Activated T-helper 1 cell treated with anti-CD3 and anti-CD28 coated beads, Interleukin-12 subunit alpha, Interleukin-12 subunit beta, Interleukin-2, Interleukin-4 antibody, amounts not matched to agents 30 ng/mL and 10 ng/mL and 1 ng/mL, durations not matched to agents 14 hours and 24 hours and 36 hours (primary cell): ENCODE results near the gene YTHDC1. TPM values are rescaled to one million over a fixed set of nuclear protein-coding genes. Genes with fewer than 3 reads are reported as not detected.
A peak's percentile ranks its signal among the peaks of the same experiment; 100 is the strongest.

Experiments
- DNase-seq: peaks from one replicate; pipeline ENCODE4 v3.0.0; 2021; ENCODE audit warnings: low spot score
- H3K27ac Mint-ChIP-seq: one replicate; pipeline ENCODE4 v1.8.0; 2021; ENCODE audit warnings: mild to moderate bottlenecking, mixed read lengths
- H3K27me3 Mint-ChIP-seq: one replicate; pipeline ENCODE4 v1.8.0; 2022; ENCODE audit warnings: mild to moderate bottlenecking, moderate library complexity, mixed read lengths; ENCODE audit not compliant: insufficient read depth
- H3K36me3 Mint-ChIP-seq: one replicate; pipeline ENCODE4 v1.8.0; 2021; ENCODE audit warnings: low read depth, mixed read lengths
- H3K4me1 Mint-ChIP-seq: one replicate; pipeline ENCODE4 v1.8.0; 2021; ENCODE audit warnings: low read depth, mixed read lengths
- H3K4me3 Mint-ChIP-seq: one replicate; pipeline ENCODE4 v1.8.0; 2021; ENCODE audit warnings: mild to moderate bottlenecking, moderate library complexity, mixed read lengths
- H3K9me3 Mint-ChIP-seq: one replicate; pipeline ENCODE4 v1.8.0; 2021; ENCODE audit warnings: mixed read lengths
- intact Hi-C: fragments of 100-400 bp; cut with micrococcal nuclease; formaldehyde crosslinking; loops from one replicate; pipeline ENCODE4 v1.15.1; 2024
- total RNA-seq: library from RNA; stranded (reverse); gene quantifications from 2 replicates; pipeline ENCODE4 v1.2.3, GENCODE V29; 2022

The YTHDC1 gene
- total RNA-seq, 1 donor from 2014 or later, result 75.6 TPM

- Mint-ChIP-seq H3K27ac (no peak overlapping the region), H3K27me3 (peaks cover 5% of the 10 kb centered on the region), H3K4me1 (peaks cover 46% of the 10 kb centered on the region), H3K9me3 (no peaks in the 10 kb centered on the region), H3K36me3 (peaks cover 12% of the 10 kb centered on the region), H3K4me3 (peak overlapping the region; percentile 91)
- intact Hi-C loops, result loop anchor here (2.0 to 5.0 kb wide), 3 partner anchors 13 to 826 kb away; no protein-coding TSS in a partner anchor
- DNase-seq, result no peak
Observed at GRCh38 chr4:68347845-68348244, 2.0 kb downstream of the YTHDC1 start.

DNA sequence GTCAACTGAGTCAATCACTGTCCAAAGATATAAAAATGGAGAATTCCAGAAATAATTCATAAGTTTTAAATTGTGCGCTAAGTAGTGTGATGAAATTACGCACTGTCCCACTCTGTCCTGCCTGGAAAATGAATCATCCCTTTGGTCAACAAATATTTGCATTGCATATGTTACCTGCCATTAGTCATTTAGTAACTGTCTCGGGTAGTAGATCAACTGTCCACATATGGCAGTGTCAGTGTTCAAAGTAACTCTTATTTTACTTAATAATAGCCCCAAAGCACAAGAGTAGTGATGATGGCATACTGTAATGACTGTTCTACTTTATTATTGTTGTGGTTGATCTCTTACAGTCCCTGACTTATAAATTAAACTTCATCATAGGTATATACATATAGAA lies 3.4 kb downstream of the YTHDC1 start:
- Mint-ChIP-seq H3K27me3 (peaks cover 1% of the 10 kb centered on the region), H3K4me1 (peaks cover 56% of the 10 kb centered on the region), H3K27ac (no peak overlapping the region), H3K36me3 (peaks cover 17% of the 10 kb centered on the region), H3K9me3 (no peaks in the 10 kb centered on the region), H3K4me3 (no peak overlapping the region)
- no peak for DNase-seq
- intact Hi-C loops, result loop anchor here (2.0 to 5.0 kb wide), 2 partner anchors 18 to 824 kb away; no protein-coding TSS in a partner anchor

DNA sequence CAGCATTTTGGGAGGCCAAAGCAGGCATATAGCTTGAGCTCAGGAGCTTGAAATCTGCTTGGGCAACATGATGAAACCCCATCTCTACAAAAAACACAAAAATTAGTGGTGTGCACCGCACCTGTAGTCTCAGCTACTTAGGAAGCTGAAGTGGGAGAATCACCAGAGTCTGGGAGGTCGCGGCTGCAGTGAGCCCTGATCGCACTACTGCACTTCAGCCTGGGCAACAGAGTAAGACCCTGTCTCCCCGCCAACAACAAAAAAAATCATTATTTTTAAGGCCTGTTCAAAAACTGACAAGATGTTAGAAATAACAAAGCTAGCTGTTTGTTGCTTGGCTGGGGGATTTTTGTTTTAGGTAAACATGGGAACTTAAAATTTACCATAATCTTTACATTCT lies 5.1 kb downstream of the YTHDC1 start:
- DNase-seq, result no peak
- H3K4me3 Mint-ChIP-seq, result no peak overlapping the region
- H3K27ac Mint-ChIP-seq, result no peak overlapping the region
- no peaks in the 10 kb centered on the region for H3K9me3 Mint-ChIP-seq
- H3K36me3 Mint-ChIP-seq, result peaks cover 17% of the 10 kb centered on the region
- intact Hi-C loops, result loop anchor here (5.0 kb wide), 1 partner anchor 822 kb away; no protein-coding TSS in a partner anchor
- no peaks in the 10 kb centered on the region for H3K27me3 Mint-ChIP-seq
- peaks cover 60% of the 10 kb centered on the region for H3K4me1 Mint-ChIP-seq

DNA sequence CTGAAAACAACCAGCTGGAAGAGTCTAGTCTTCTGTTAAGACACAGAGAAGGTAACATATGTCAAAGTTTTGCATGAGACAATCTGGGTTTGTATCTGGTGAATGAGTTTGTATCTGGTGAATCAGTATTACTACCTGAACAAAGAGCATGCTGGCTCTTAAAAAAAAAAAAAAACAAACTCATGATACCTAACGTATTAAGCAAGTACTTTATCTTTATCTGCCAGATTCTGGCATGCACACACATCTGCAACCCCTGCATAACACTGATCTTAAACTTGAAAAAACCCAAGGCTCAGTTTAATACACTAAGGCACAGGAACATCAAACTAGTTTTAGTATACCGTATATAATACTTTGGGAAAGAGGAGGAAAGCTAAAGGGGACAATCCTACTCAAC lies 5.8 kb downstream of the YTHDC1 start:
- Mint-ChIP-seq H3K9me3 (no peaks in the 10 kb centered on the region), H3K27ac (peak overlapping the region; percentile 5), H3K27me3 (no peaks in the 10 kb centered on the region), H3K36me3 (peaks cover 17% of the 10 kb centered on the region), H3K4me3 (no peak overlapping the region), H3K4me1 (peaks cover 62% of the 10 kb centered on the region)
- no peak for DNase-seq
- intact Hi-C loops, result no loop called here

DNA sequence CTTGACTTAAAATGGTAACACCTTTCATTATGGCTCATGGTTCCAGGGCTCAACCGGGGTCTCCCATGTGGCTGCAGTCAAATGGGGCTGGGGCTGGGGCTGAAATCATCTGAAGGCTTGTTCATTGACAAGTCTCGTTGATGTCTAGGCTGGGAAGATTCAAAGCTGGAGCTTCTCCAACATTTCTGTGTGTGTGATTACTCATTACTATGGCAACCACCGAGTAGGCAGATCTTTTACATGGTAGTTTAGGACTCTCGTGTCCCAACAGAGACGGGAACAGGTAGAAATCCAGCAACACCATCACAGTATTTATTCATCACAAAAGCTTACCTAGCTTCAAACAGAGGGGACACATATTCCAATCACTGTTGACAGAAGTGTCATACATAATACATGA lies 7.8 kb downstream of the YTHDC1 start:
- H3K4me1 Mint-ChIP-seq, result peaks cover 52% of the 10 kb centered on the region
- H3K27me3 Mint-ChIP-seq, result no peaks in the 10 kb centered on the region
- no peak overlapping the region for H3K4me3 Mint-ChIP-seq
- H3K9me3 Mint-ChIP-seq, result no peaks in the 10 kb centered on the region
- intact Hi-C loops, result no loop called here
- peaks cover 21% of the 10 kb centered on the region for H3K36me3 Mint-ChIP-seq
- H3K27ac Mint-ChIP-seq, result no peak overlapping the region
- no peak for DNase-seq

- H3K9me3 Mint-ChIP-seq, result no peaks in the 10 kb centered on the region
- peaks cover 22% of the 10 kb centered on the region for H3K36me3 Mint-ChIP-seq
- intact Hi-C loops, result no loop called here
- no peak for DNase-seq
- no peak overlapping the region for H3K27ac Mint-ChIP-seq
- no peak overlapping the region for H3K4me3 Mint-ChIP-seq
- H3K27me3 Mint-ChIP-seq, result no peaks in the 10 kb centered on the region
- H3K4me1 Mint-ChIP-seq, result peaks cover 38% of the 10 kb centered on the region
Observed at GRCh38 chr4:68338625-68339024, 11.3 kb downstream of the YTHDC1 start.

DNA sequence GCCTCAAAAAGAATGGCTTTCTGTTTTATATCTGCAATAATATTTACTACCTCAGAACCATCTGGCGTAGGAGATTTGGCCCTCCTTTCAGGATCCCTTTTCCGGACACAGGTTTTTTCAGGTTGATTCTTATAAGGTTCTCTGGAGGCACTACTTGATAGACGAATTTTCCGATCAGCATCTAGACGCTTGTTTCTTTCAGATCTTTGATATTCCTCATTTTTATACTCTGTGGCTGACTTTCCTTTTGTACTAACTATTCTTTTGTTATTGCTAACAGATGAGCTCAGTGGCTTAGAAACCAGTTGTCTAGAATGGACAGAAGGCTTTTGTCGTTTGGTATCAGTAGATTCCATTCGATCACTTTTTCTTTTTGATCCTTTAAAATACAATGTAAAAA lies 12.4 kb downstream of the YTHDC1 start:
- no peak overlapping the region for H3K4me3 Mint-ChIP-seq
- DNase-seq, result no peak
- H3K4me1 Mint-ChIP-seq, result peaks cover 44% of the 10 kb centered on the region
- H3K27me3 Mint-ChIP-seq, result no peaks in the 10 kb centered on the region
- H3K36me3 Mint-ChIP-seq, result peaks cover 28% of the 10 kb centered on the region
- intact Hi-C loops, result no loop called here
- no peaks in the 10 kb centered on the region for H3K9me3 Mint-ChIP-seq
- H3K27ac Mint-ChIP-seq, result peak overlapping the region; percentile 54

GRCh38 chr4:68337004-68337403 lies 12.9 kb downstream of the YTHDC1 start:
- Mint-ChIP-seq H3K9me3 (no peaks in the 10 kb centered on the region), H3K4me3 (no peak overlapping the region)

DNA sequence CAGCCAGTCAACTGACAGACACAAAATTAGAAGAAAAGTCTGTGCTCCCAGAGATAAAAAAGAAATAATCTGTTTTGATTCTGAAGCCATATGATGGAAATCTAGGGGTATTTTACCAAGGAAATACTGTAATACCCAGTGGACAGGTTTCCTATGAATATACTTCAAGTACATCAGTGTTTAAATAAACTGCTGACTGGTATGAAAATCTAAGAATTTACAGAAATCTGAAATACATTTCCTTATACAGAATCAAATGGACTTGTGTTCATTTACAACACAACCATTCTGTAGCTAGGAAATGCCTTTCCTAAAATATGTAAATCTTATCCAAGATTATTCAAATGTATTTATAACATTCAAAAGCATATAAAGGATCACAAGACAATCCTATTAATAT lies 13.4 kb downstream of the YTHDC1 start:
- Mint-ChIP-seq H3K9me3 (no peaks in the 10 kb centered on the region), H3K4me3 (no peak overlapping the region), H3K27me3 (no peaks in the 10 kb centered on the region), H3K36me3 (peaks cover 32% of the 10 kb centered on the region), H3K4me1 (peaks cover 34% of the 10 kb centered on the region), H3K27ac (no peak overlapping the region)
- no peak for DNase-seq
- intact Hi-C loops, result no loop called here

More at GRCh38 chr4:68337004-68337403, 12.9 kb downstream of the YTHDC1 start:
- DNase-seq, result no peak
- intact Hi-C loops, result no loop called here
- H3K27me3 Mint-ChIP-seq, result no peaks in the 10 kb centered on the region
- peaks cover 39% of the 10 kb centered on the region for H3K4me1 Mint-ChIP-seq
- peak overlapping the region; percentile 75 for H3K27ac Mint-ChIP-seq
- peaks cover 30% of the 10 kb centered on the region for H3K36me3 Mint-ChIP-seq

GRCh38 chr4:68326141-68326540 lies 23.7 kb downstream of the YTHDC1 start:
- H3K36me3 Mint-ChIP-seq, result peaks cover 35% of the 10 kb centered on the region
- H3K27ac Mint-ChIP-seq, result no peak overlapping the region
- H3K4me1 Mint-ChIP-seq, result no peaks in the 10 kb centered on the region
- no peak for DNase-seq
- intact Hi-C loops, result no loop called here
- H3K27me3 Mint-ChIP-seq, result no peaks in the 10 kb centered on the region
- no peaks in the 10 kb centered on the region for H3K9me3 Mint-ChIP-seq
- no peak overlapping the region for H3K4me3 Mint-ChIP-seq

DNA sequence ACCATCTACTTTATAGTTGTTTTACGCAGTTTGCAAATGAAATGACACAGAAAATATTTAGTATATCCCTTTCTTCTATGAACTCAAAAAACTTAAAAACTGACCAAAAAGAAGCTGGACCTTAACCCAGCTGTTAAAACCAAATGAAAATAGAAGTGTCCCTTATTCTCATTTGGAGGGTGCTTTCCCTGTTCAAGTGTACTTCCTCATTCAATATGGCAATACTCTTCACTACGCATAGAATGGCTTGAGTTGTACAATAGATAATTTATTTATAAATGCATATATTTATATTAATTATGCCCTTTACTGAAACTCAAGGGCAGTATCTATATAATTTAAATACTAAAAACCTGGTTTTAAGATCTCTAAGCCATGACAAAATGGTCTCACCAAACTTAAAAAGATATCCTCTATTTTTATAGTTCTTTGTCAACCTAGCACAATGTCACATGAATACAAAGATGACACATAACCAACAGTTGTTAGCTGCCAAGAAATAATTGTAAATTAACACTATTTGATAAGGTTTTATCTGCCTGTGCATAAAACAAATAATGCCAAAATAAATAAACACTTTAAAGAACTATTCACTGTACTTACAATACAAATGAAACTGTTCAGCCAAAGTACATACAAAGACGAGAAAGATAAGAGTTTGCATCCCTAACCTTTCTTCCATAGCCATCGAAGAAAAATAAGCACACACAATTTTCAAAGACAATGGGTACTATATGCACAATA lies 25.2 kb downstream of the YTHDC1 start:
- intact Hi-C loops, result no loop called here

DNA sequence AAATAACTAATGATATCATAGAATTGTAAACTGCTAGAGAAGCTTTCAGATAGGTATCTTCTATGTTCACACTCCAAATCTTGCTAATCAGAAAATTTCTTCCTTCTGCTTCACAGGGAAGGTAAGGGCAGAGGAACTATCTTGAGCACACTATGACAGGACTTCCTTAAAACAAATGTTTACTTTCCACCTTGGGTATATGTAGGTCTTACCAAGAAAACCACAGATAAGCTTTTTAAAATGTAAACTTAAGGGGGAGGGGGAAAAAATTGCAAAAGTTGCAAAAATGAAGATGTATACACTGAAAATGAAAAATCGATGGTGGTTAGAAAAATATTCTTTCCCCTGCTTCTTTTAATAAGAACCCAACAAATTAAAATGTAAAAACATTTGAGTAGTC lies 30.9 kb downstream of the YTHDC1 start:
- no peak for DNase-seq
- intact Hi-C loops, result no loop called here
- Mint-ChIP-seq H3K27ac (no peak overlapping the region), H3K4me3 (no peak overlapping the region), H3K27me3 (no peaks in the 10 kb centered on the region), H3K36me3 (peaks cover 43% of the 10 kb centered on the region), H3K9me3 (no peaks in the 10 kb centered on the region), H3K4me1 (peaks cover 13% of the 10 kb centered on the region)

More for the DNA sequence above, 25.2 kb downstream of the YTHDC1 start:
- Mint-ChIP-seq H3K27ac (no peak overlapping the region), H3K4me1 (peaks cover 1% of the 10 kb centered on the region), H3K36me3 (peaks cover 33% of the 10 kb centered on the region), H3K9me3 (no peaks in the 10 kb centered on the region), H3K4me3 (no peak overlapping the region), H3K27me3 (no peaks in the 10 kb centered on the region)
- no peak for DNase-seq

DNA sequence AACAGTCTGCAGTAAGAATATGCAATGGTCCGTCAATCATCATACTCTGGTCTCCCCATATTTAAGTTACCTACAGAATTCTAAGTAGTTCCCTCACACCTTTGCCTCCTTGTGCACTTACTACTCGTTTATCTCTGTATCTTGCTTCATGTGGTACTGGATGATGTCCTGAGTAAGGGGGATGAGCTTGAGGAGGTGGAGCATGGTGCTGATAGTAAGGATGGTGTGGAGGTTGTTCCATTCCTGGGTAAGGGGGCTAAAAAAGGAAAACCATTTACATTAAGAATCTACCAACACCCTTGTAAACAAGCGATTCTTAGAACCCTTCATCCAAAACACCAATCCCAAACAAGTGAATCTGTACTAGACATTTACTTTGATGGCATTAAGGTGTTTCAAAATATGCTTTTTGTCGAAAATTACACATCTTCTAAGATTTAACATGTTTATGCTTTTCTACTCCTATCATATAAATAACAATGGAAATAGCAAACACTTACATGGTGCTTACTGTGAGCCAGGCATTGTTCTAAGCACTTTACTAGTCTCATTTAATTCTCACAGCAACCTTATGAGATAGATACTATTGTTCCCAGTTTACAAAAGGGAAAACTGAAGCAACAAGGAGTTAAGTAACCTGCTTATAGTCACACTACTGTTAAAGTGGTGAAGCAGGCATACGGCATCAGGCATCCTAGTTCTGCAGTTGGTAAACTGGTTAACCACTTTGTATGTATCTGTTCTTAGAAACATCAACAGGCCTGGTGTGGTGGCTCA lies 33.5 kb downstream of the YTHDC1 start:
- Mint-ChIP-seq H3K4me1 (peaks cover 13% of the 10 kb centered on the region), H3K4me3 (no peak overlapping the region), H3K27ac (no peak overlapping the region), H3K9me3 (no peaks in the 10 kb centered on the region), H3K36me3 (peaks cover 42% of the 10 kb centered on the region), H3K27me3 (no peaks in the 10 kb centered on the region)
- no peak for DNase-seq
- intact Hi-C loops, result no loop called here
